HepG2 (cell line): ENCODE measurements around the gene MTFP1. TPM values are rescaled to one million over a fixed set of nuclear protein-coding genes. Genes with fewer than 3 reads are reported as not detected.

ENCODE experiments used
- CBX2 ChIP-seq, 2 experiments: fragments of 200-600 bp in 1 of 2; sonication (generic); formaldehyde crosslinking in 1 of 2; IDR thresholded peaks; 2 replicates each; pipeline versions ENCODE4 v1.7.0 to v1.8.1; 2018 to 2022; ENCODE audit warnings: low read depth in 2 of 2, low read length in 1 of 2, mild to moderate bottlenecking in 1 of 2, missing genetic modification reagents in 1 of 2
- ELF1 ChIP-seq: sonication (generic); formaldehyde crosslinking; IDR thresholded peaks from 2 replicates; pipeline ENCODE4 v1.4.0; 2020; ENCODE audit warnings: missing genetic modification reagents
- HNF1A ChIP-seq, 2 experiments: sonication (generic) in 1 of 2; formaldehyde crosslinking in 1 of 2; IDR thresholded peaks; 2 replicates each; pipeline versions ENCODE4 v1.4.0 to v1.6.1; 2016 to 2020; ENCODE audit warnings: borderline replicate concordance in 1 of 2, low read depth in 1 of 2, mild to moderate bottlenecking in 1 of 2, missing genetic modification reagents in 1 of 2
- MTERF4 ChIP-seq: sonication (generic); formaldehyde crosslinking; IDR thresholded peaks from 2 replicates; pipeline ENCODE4 v1.8.0; 2023; ENCODE audit warnings: mild to moderate bottlenecking, missing genetic modification reagents
- MYPOP ChIP-seq: sonication (generic); formaldehyde crosslinking; IDR thresholded peaks from 2 replicates; pipeline ENCODE4 v1.8.1; 2023; ENCODE audit warnings: mild to moderate bottlenecking, moderate library complexity, missing genetic modification reagents
- POGZ ChIP-seq: sonication (generic); formaldehyde crosslinking; IDR thresholded peaks from 2 replicates; pipeline ENCODE4 v1.4.0; 2020; ENCODE audit warnings: mild to moderate bottlenecking, missing genetic modification reagents
- SETDB1 ChIP-seq: sonication (generic); formaldehyde crosslinking; IDR thresholded peaks from 2 replicates; pipeline ENCODE4 v1.5.1; 2020; ENCODE audit warnings: missing genetic modification reagents, mild to moderate bottlenecking, borderline replicate concordance
- SKI ChIP-seq: fragments of 450-650 bp; IDR thresholded peaks from one replicate; pipeline ENCODE4 v1.6.1; 2018; ENCODE audit warnings: mild to moderate bottlenecking; ENCODE audit not compliant: partially characterized antibody
- SRY ChIP-seq: sonication (generic); formaldehyde crosslinking; IDR thresholded peaks from 2 replicates; pipeline ENCODE4 v1.8.0; 2022; ENCODE audit warnings: mild to moderate bottlenecking, missing genetic modification reagents
- TAF15 ChIP-seq: fragments of 200-400 bp; formaldehyde crosslinking; IDR thresholded peaks from one replicate; pipeline ENCODE4 v1.6.1; 2018; ENCODE audit warnings: mild to moderate bottlenecking, low read depth, low read length; ENCODE audit not compliant: poor library complexity, severe bottlenecking
- ZMAT3 ChIP-seq: sonication (generic); formaldehyde crosslinking; conservative IDR thresholded peaks from 2 replicates; pipeline ENCODE4 v1.7.0; 2021; ENCODE audit warnings: missing genetic modification reagents
- ZNF337 ChIP-seq: sonication (generic); formaldehyde crosslinking; IDR thresholded peaks from 2 replicates; pipeline ENCODE4 v1.5.1; 2020; ENCODE audit warnings: missing genetic modification reagents, low read depth, mild to moderate bottlenecking, borderline replicate concordance
- ZNF350 ChIP-seq: sonication (generic); formaldehyde crosslinking; IDR thresholded peaks from 2 replicates; pipeline ENCODE4 v1.4.0; 2020; ENCODE audit warnings: mild to moderate bottlenecking, low read depth, missing genetic modification reagents, borderline replicate concordance
- ZNF367 ChIP-seq: sonication (generic); formaldehyde crosslinking; IDR thresholded peaks from 2 replicates; pipeline ENCODE4 v1.4.0; 2020; ENCODE audit warnings: missing genetic modification reagents, borderline replicate concordance
- ZNF430 ChIP-seq: sonication (generic); formaldehyde crosslinking; IDR thresholded peaks from 2 replicates; pipeline ENCODE4 v1.9.0; 2021; ENCODE audit warnings: mild to moderate bottlenecking, missing genetic modification reagents
- ZNF44 ChIP-seq: sonication (generic); formaldehyde crosslinking; IDR thresholded peaks from 2 replicates; pipeline ENCODE4 v1.5.1; 2020; ENCODE audit warnings: mild to moderate bottlenecking, missing genetic modification reagents
- ZNF629 ChIP-seq: sonication (generic); formaldehyde crosslinking; conservative IDR thresholded peaks from 2 replicates; pipeline ENCODE4 v1.5.0; 2020; ENCODE audit warnings: missing genetic modification reagents
- ZNF770 ChIP-seq: sonication (generic); formaldehyde crosslinking; IDR thresholded peaks from 2 replicates; pipeline ENCODE4 v1.5.0; 2020; ENCODE audit warnings: mild to moderate bottlenecking, missing genetic modification reagents
- polyA plus RNA-seq, 8 experiments: library from polyadenylated mRNA; depleted of rRNA in 3 of 8; stranded (reverse) in 7 of 8; unstranded in 1 of 8; fragments of >200 nt; fragmentation: Illumina TruSeq in 4 of 8; extraction: Trizol in 4 of 8; gene quantifications; 2 replicates each; pipeline versions ENCODE4 v1.2.1 to v1.2.3, GENCODE V29; 2011 to 2016; ENCODE audit warnings: low read depth in 4 of 8, missing spikeins in 1 of 8, mixed read lengths in 1 of 8; ENCODE audit not compliant: insufficient read depth in 1 of 8
- total RNA-seq, 5 experiments: library from RNA; depleted of rRNA; stranded (reverse); fragments of >200 nt; fragmentation: Illumina TruSeq; extraction: Trizol; gene quantifications; 2 replicates each; pipeline ENCODE4 v1.2.3, GENCODE V29; 2016; ENCODE audit warnings: low read depth in 1 of 5

MTFP1 gene
- total and polyA plus RNA-seq, 2 of the 13 experiments (the other 11 are each of a cell fraction or from before 2014, with no cell fraction given) = 29.5 to 45.6 TPM

- TF ChIP-seq SKI (no peak), ZNF350 (CRISPR knock-in tag) (peak; percentile 61; the same call in 1 of the 2 replicates), TAF15 (peak; percentile 96), MYPOP (peak; percentile 65; the same call in 1 of the 2 replicates), ZNF629 (CRISPR knock-in tag) (peak; percentile 37; the same call in 1 of the 2 replicates), POGZ (peak; percentile 8; the same call in 1 of the 2 replicates), ZNF430 (CRISPR knock-in tag) (peak; percentile 63; the same call in 1 of the 2 replicates), ZNF44 (CRISPR knock-in tag) (no peak), HNF1A (IDR thresholded peaks at IDR 0.05; ENCODE audit: low read depth) (no peak), HNF1A (CRISPR knock-in tag; IDR thresholded peaks at IDR 0.05; ENCODE audit: borderline replicate concordance) (peak; percentile 46; the same call in 1 of the 2 replicates), MTERF4 (CRISPR knock-in tag) (peak; percentile 73; the same call in 1 of the 2 replicates), SRY (CRISPR knock-in tag) (peak; percentile 62; the same call in 1 of the 2 replicates), ZNF770 (CRISPR knock-in tag) (peak; percentile 76), ZNF367 (peak; percentile 77; the same call in 1 of the 2 replicates), SETDB1 (CRISPR knock-in tag) (no peak), ZNF337 (CRISPR knock-in tag) (peak; percentile 74; the same call in 1 of the 2 replicates), CBX2 (IDR thresholded peaks at IDR 0.05; ENCODE audit: low read depth, low read length) (no peak), CBX2 (CRISPR knock-in tag; IDR thresholded peaks at IDR 0.05; ENCODE audit: low read depth) (0 out of 2 replicates have a peak, but pooled peaks have one; percentile 28), ZMAT3 (CRISPR knock-in tag) (peak; percentile 63; the same call in 1 of the 2 replicates), ELF1 (CRISPR knock-in tag) (peak; percentile 40)
Observed at GRCh38 chr22:30423301-30423958, 2.1 kb upstream of the MTFP1 start (continued).
